ENCODE results near the gene CACNA1B. TPM values are rescaled to one million over a fixed set of nuclear protein-coding genes. Genes with fewer than 3 reads are reported as not detected.
A peak's percentile ranks its signal among the peaks of the same experiment; 100 is the strongest.

The CACNA1B gene
- total RNA-seq, 1 donor from 2014 or later: 84.4 TPM

- no peak for TF ChIP-seq CTCF (IDR thresholded peaks at IDR 0.05; ENCODE audit: partially characterized antibody, unreplicated experiment)
- Mint-ChIP-seq H3K4me1 (ENCODE audit: low read depth, unreplicated experiment) (peaks cover 10% of the 10 kb centered on the region), H3K9me3 (ENCODE audit: unreplicated experiment) (peaks cover 17% of the 10 kb centered on the region), H3K27ac (ENCODE audit: unreplicated experiment) (no peak overlapping the region), H3K4me3 (ENCODE audit: unreplicated experiment) (no peak overlapping the region), H3K36me3 (ENCODE audit: unreplicated experiment) (peaks cover 8% of the 10 kb centered on the region), H3K27me3 (ENCODE audit: unreplicated experiment) (peaks cover 13% of the 10 kb centered on the region)
- no peak for DNase-seq
These were observed 165.1 kb downstream of the CACNA1B start for GRCh38 chr9:138042640-138043039.

GRCh38 chr9:138043061-138043410 lies 165.5 kb downstream of the CACNA1B start:
- Mint-ChIP-seq H3K9me3 (ENCODE audit: unreplicated experiment) (peaks cover 19% of the 10 kb centered on the region), H3K4me1 (ENCODE audit: low read depth, unreplicated experiment) (peaks cover 10% of the 10 kb centered on the region), H3K4me3 (ENCODE audit: unreplicated experiment) (no peak overlapping the region), H3K36me3 (ENCODE audit: unreplicated experiment) (peaks cover 8% of the 10 kb centered on the region), H3K27me3 (ENCODE audit: unreplicated experiment) (peaks cover 14% of the 10 kb centered on the region), H3K27ac (ENCODE audit: unreplicated experiment) (no peak overlapping the region)
- DNase-seq: no peak
- no peak for TF ChIP-seq CTCF (IDR thresholded peaks at IDR 0.05; ENCODE audit: partially characterized antibody, unreplicated experiment)

- no peak for TF ChIP-seq CTCF (IDR thresholded peaks at IDR 0.05; ENCODE audit: partially characterized antibody, unreplicated experiment)
- Mint-ChIP-seq H3K9me3 (ENCODE audit: unreplicated experiment) (peaks cover 19% of the 10 kb centered on the region), H3K36me3 (ENCODE audit: unreplicated experiment) (peaks cover 8% of the 10 kb centered on the region), H3K27ac (ENCODE audit: unreplicated experiment) (no peak overlapping the region), H3K4me3 (ENCODE audit: unreplicated experiment) (no peak overlapping the region), H3K4me1 (ENCODE audit: low read depth, unreplicated experiment) (peaks cover 11% of the 10 kb centered on the region), H3K27me3 (ENCODE audit: unreplicated experiment) (peaks cover 16% of the 10 kb centered on the region)
- DNase-seq: no peak
These were observed 166.1 kb downstream of the CACNA1B start for GRCh38 chr9:138043411-138044345.

GRCh38 chr9:138044485-138045383 lies 167.2 kb downstream of the CACNA1B start:
- Mint-ChIP-seq H3K4me1 (ENCODE audit: low read depth, unreplicated experiment) (peaks cover 11% of the 10 kb centered on the region), H3K27ac (ENCODE audit: unreplicated experiment) (peak overlapping the region; percentile 24)

More at GRCh38 chr9:138044485-138045383, 167.2 kb downstream of the CACNA1B start:
- H3K36me3 Mint-ChIP-seq (ENCODE audit: unreplicated experiment): peaks cover 8% of the 10 kb centered on the region
- H3K9me3 Mint-ChIP-seq (ENCODE audit: unreplicated experiment): peaks cover 19% of the 10 kb centered on the region
- no peak for TF ChIP-seq CTCF (IDR thresholded peaks at IDR 0.05; ENCODE audit: partially characterized antibody, unreplicated experiment)
- no peak for DNase-seq
- peaks cover 17% of the 10 kb centered on the region for H3K27me3 Mint-ChIP-seq (ENCODE audit: unreplicated experiment)
- no peak overlapping the region for H3K4me3 Mint-ChIP-seq (ENCODE audit: unreplicated experiment)

Data from glutamatergic neuron (in vitro differentiated cells).